GM18873 (cell line): ENCODE results near the gene DCBLD1.
A peak's percentile ranks its signal among the peaks of the same experiment; 100 is the strongest.
"Not testable (repeated sequence)": the region's sequence is repeated elsewhere in the genome, so short reads cannot be mapped to it uniquely, and the experiment has no call there.

Source experiments
- ATAC-seq: cut with Tn5 transposase; IDR thresholded peaks from one replicate; pipeline ENCODE4 v1.9.1; 2021; ENCODE audit warnings: mild to moderate bottlenecking, moderate library complexity, moderate number of reproducible peaks; ENCODE audit not compliant: unreplicated experiment, low FRiP score

Gene DCBLD1

DNA sequence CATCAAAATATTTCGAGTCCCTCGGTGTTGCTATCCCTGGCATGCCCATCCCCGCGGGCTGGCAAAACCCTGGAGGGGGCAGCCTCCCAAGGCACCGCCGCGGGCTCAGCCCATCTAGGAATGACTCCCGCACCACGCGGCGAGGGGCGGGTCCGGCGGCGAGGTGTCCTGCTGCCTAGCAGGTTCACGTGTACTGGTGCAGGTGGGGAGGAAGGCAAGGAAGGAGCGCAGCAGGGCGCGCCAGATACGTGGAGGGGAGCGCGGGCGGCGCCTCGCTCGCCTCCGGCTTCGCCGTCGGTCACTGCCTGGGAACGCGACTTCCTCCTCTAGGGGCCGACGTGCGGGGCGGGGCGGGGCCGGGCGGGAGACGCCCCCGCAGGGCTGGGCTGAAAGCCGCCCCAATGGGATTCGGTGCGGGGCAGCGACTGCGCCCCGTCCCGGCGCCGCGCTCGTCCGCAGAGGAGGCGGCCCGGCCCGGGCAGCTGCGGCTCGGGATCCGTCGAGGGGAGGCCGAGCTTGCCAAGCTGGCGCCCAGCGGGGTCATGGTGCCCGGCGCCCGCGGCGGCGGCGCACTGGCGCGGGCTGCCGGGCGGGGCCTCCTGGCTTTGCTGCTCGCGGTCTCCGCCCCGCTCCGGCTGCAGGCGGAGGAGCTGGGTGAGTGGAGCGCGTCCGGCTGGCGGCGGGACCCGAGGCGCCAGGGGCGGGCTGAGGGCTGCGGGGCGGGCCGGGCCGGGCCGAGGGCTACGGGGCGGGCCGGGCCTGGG lies at the start of gene DCBLD1:
Gene DCBLD1, plus strand, starts transcription at position 435 of the 764 bp plus-strand sequence. Its CDS starts 108 bp downstream, at position 543.
- peak; percentile 67 for ATAC-seq

DNA sequence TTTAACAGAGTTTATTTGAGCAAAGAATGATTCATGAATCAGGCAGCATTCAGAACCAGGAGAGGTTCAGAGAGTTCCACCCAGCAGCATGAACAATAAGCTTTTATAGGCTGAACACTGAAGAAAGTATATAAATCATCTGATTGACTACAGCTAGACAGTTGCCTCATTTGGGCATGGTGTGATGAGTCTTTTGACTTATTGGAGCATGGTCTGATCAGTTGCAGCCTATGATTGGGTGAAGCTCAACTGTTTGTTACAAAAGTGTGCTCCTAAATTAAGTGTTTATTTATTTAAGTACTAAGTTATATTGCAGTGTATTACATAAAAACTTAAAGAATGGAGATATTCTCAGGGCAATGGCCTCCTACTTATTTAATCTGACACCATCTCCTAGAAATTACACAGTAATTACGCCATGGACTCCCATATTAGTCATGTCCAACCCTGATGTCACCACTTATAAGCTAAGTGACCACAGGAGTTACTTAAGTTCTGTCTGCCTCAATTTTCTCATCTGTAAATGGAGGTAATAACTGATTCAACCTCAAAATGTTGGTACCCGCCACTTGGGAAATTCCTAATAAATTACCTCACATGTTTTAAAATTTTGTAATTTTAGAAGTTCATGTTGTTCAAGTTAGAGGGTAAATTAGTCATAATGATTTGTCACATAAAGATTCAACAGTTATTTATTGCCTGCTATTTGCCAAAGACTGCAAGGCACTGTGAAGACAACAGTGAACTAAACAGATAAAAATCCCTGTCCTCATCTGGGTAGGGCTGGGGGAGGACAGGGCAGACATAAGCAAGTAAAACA lies 41.6 kb upstream of the DCBLD1 start:
- ATAC-seq = no peak

DNA sequence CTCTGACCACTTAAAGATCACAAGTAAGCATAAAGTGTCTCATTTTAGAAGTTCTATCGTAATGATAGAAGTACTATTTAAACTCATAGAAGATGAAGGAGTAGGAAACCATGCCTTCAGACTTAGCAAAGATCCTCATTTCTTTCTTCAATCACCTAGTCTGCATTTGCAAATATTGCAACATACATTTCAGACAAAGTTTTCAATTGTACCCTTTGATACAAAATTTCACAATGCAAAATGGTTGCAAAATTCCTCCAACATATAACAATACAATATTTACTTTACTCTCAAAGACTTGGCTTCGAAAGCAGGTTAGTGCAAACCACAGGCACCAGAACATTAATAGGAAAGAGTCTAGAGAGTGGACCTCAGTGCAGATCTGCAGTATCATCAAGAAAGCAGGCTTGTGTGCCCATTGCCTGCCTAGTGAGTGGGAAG lies 40.6 kb upstream of the DCBLD1 start:
- ATAC-seq = no peak

DNA sequence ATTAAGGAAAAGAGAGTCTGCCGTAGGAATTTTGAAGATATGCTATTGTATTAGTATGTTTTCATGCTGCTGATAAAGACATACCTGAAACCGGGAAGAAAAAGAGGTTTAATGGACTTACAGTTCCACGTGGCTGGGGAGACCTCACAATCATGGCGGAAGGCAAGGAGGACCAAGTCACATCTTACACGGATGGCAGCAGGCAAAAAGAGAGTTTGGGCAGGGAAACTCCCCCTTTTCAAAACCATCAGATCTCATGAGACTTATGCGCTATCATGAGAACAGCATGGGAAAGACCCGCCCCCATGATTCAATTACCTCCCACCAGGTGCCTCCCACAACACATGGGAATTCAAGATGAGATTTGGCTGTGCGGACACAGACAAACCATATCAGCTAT lies 40.2 kb upstream of the DCBLD1 start:
- ATAC-seq = not testable (repeated sequence)

DNA sequence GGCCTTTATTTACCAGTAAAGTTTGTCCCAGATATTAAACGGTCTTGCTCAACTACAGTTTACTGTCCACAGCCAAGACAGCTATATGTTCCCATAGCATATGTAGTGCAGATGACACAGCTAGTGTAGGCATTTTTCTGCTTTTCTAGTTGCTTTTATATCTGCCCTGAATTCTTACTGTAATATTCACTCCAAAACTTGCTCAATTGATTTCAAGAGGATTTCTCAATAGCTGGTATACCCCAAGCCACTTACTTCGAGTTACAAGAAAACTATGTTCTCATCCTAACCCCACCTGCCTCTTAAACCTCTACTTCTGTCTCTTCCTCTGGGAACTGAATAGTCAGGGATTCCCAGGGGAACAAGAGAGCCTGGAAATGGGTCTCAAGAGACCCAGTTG lies 37.9 kb upstream of the DCBLD1 start:
- no peak for ATAC-seq

DNA sequence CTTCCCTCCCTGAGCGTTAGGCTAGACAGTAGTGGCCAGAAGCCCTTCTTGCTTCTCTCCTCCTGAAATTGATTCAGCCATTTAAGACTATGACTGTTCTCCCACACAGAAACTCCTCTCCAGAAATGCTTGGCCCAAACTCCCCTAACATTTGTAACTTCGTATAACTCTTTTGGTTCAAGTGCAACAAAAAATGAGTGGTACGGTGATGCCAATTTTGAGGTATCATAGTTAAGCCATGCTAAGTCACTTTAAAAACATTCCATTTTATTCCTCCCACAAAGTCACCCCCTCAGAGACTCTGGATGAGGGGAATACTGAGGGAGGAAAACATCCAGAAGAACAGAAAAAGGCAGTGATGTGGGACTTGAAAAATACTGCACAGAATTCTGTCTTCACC lies 35.6 kb upstream of the DCBLD1 start:
- no peak for ATAC-seq

DNA sequence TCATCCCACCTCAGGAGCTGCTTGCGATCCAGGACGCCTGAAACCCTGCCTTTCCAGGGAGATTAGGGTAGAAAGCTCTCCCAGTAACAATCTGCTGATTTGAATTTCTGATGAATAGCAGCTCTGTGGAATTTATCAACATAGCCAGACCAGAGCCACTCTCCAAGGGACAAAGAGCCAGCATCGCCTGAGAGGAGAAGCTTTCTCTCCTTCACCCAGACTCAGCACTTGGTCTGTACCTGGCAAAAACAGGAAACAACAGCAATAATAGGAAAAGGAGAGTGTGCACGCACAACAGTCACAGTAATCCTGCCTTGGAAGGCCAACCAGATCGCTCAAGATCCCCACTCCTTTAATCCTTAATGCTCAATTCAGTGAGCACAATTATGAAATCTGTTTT lies 34.5 kb upstream of the DCBLD1 start:
- ATAC-seq = no peak

DNA sequence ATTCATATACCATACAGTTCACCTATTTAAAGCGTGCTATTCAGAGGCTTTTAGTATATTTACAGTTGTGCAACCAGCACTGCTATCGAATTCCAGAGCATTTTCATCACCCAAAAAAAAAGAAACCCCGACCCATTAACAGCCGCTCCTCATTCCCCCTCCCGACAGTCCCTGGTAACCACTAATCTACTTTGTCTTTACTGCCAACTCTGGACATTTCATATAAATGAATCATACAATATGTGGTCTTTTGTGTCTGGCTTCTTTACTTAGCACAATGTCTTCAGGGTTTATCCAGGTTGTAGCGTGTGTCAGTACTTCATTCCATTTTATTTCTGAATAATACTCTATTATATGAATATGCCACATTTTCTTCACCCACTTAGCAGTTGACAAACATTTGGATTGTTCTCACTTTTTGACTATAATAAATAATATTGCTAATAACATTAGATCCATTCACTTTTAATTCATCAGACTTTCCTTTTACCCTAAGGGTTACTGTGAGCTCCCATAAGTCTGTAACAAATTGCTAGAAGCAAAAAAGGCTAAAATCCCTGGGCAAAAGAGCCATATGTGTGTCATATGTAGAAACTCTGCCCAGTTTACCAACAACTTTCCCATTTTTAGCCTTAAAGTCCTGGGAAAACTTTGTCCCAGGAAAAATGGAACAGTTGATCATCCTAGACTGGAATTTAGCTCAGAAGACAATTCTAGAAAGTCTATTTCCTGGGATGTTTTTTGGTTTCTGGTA lies 33.6 kb upstream of the DCBLD1 start:
- no peak for ATAC-seq

DNA sequence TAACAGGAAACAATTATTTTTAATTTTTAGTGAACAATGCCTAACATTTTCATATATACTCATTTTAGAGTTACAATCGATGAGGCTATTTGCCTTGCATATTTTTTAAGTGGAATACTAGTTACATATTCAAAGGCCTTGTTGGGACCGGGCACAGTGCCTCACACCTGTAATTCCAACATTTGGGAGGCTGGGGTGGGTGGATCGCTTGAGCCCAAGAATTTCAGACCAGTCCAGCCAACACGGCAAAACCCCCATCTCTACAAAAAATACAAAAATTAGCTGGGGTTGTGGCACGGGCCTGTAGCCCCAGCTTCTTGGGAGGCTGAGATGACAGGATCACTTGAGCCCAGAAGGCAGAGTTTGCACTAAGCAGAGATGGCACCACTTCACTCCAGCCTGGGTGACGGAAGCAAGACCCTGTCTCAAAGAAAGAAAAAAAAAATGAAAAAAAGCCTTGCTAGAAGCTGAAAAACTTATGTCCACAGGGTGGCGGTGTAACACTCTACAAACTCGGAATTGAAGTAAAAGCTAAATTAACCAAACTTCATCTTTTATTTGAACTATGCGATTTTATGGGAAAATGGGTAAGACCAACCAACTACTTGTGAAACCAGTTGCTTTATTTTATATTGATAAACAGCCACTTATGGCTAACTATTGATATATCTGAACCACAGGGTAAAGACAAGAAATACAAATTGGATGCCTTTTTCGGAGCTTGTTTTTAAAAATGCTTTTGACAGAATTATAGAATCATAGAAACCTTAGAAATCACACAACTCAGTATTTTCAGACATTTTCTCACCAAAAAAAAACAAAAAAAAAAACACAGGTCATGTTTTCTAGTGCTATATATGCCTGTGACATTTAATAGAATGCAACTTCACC lies 32.7 kb upstream of the DCBLD1 start:
- no peak for ATAC-seq

DNA sequence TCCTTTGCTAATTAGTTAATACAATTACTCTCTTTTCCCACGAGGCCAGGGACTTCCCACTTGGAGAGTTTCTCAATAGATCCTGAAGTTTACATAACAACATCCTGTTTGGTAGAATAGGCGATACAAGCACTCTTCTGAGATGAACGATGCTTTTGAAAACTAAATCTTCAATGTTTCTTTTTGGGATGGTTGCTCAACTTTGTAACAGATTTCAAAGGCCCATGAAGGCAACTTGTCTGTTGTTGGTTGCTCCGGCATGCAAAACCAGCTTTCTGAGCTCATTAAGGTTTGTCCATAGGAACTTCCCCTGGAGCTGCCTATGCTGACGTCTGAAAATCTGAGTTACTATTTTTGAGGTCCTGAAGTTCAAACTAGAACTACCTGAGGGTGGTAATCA lies 30.8 kb upstream of the DCBLD1 start:
- ATAC-seq = no peak

DNA sequence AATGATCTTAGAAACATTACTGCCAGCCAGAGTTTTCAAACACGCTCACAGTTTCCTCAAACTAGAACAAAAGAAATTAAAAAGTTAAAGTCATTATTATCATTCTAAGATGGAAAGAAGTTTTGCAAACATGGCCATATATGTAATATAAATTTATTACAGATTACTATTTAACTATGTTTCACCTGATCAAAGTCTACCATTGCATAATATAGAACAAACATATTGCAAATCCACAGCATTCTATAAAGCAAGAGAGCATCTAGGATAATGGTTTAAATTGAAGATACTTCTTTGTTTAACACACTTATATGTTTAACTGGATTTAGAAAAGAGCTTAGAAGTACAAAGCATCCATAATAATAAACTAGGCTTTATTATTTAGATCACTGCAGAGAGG lies 26.2 kb upstream of the DCBLD1 start:
- no peak for ATAC-seq

DNA sequence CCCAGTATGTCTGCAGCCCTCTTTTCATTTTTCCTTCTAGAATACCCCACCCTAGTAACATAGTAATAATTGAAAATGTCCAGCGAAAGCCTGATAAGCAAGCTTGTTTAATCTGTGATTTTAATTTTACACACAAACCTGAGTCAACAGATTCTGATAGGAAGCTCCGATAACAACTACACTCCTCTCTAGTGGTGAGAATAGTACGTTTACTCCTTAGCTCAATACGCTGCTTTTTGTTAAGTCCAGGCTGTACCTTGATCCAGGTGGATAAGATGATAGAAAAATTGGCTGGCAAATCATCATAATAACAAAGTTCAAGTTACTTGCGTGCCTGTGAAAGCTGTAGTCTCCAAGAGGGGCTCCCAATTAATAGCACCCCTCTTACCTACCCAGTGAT lies 25.5 kb upstream of the DCBLD1 start:
- ATAC-seq = no peak

DNA sequence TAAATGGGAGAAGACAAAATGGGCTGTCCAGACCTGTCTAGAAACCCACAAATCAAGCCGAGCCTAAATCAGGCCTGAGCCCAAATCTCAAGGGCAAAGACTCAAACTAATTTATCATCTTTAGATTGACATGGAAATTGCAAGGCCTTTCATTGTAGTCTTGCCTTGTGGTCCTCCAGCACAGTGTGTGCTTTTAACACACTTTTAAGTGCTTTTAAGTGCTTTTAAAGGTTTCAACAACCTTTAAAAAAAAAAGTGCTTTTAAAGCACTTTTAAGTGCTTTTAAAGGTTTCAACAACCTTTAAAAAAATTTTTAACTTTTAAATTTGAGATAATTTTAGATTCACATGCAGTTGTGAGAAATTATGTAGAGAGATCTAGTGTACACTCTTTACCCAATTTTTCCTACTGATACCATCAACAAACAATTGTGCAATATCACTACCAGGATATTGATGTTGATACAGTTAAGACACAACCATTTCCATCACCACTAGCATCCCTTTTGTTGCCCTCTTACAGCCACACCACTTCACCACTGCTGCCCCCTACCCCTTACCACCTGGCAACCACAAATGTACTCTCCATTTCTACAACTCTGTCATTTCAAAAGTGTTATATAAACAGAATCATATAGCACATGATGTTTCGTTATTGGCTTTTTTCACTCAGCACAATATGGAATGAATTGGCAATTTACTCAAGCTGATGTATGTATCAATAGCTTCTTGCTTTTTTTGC lies 23.1 kb upstream of the DCBLD1 start:
- no peak for ATAC-seq

DNA sequence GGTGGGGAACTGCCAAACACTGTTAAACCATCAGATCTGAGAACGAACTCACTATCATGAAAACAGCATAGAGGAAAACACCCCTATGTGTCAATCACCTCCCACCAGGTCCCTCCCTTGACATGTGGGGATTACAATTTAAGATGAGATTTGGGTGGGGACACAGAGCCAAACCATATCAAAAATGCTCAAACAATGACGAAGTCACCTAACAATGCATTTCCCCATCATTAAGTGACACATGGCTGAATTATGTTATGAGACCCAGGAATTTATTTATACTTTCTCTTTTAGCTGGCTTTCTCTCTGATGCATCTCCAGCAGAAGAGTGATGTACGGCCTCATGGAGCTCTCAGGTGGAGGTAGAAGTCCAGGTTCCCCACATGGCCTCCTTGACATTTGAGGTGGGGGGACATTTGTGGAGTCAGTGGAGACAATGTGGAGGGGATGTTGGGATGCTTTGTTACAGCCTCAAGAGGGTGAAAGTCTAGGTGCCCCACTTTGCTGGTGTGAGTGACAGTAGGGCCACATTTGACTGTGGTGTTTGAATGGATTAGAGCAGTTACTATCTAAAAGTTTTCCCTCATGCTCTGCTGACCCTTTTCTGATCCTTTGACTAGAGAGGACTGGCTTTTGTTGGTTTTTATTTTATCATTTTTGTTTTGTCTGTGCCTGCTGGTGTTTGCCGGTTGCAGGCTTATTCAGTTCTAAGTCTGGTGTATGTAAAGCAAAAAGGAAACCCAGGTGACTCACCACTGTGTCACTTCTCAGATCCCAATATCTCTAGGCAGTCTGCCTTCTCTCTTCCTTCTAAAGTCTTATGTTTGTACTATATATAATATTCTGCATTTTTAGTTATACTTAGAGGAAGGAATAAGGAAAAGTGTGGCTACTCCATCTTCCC lies 18.5 kb upstream of the DCBLD1 start:
- ATAC-seq = no peak

DNA sequence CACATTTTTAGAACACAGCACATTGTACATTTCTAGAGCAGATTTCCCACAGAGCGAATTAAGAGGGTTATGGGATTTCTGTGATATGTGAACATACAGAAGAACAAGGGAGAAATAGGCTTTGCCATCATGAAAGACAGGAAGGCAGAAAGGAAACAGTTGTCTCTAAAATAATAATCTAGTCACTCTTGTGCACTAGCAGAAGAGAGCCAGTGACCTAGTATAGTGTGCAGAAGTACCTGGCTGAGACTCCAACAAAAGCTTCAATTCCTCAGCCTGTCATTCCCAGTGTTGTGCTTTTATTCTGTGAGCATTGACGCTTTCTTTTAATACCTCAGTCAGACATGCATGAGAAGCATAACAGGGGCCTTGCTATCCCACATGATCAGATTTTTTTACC lies 17.8 kb upstream of the DCBLD1 start:
- ATAC-seq = no peak

DNA sequence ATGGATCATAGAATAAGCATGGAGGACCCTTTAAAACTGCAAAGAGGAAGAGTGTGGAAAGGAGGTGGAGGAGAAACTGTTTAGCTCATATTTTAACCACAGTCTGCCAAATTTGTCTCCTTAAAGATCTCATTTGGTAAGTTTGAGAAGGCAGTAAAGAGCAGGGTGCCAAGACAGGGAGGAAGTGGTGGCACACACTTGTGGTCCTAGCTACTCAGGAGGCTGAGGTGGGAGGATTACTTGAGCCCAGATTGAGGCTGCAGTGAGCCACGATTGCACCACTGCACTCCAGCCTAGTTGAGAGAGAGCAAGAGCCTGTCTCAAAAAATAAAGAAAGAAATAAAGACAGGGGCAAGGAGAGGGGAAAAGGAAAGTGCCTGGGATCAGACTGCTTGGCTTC lies 16.8 kb upstream of the DCBLD1 start:
- ATAC-seq = no peak

DNA sequence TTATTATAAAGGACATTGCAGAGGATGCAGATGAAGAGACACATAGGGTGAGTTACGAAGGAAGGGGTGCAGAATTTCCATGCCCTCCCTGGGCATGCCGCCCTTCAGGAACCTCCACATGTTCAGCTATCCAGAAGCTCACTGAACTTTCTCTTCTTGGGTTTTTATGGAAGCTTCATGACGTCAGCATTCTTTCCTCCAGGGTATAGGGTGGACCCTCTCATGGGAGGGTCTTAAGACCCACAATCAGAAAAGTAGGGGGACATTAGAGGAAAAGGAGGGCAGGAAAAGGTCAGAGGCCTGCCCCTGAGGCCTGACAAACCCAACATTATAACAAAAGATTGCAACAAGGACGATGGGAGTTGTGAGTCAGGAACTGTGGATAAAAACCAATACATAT lies 14.6 kb upstream of the DCBLD1 start:
- ATAC-seq = no peak

DNA sequence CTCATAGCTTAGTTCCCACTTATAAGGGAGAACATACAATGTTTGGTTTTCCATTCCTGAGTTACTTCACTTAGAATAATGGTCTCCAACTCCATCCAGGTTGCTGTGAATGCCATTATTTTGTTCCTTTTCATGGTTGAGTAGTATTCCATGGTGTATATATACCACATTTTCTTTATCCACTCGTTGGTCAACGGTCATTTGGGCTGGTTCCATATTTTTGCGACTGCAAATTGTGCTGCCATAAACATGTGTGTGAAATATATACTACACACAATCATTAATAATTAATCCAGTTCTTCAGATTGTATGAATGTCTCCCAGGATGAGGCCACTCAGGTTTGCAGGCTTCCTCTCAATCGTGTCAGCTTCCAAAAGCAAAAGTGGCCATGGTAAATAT lies 13.9 kb upstream of the DCBLD1 start:
- not testable (repeated sequence) for ATAC-seq
